Peyer's patch (tissue), 4 donors: ENCODE measurements around the gene NACC2.

Experiments
- CTCF ChIP-seq, 6 experiments: fragments of 450-650 bp in 4 of 6; fragments of 200-600 bp in 2 of 6; sonication (generic) in 1 of 6; IDR thresholded peaks; one replicate each; pipeline ENCODE4 v1.5.1; 2017 to 2019; ENCODE audit warnings: antibody characterized with exemption in 6 of 6, mild to moderate bottlenecking in 3 of 6, moderate library complexity in 1 of 6
- POLR2A ChIP-seq, 2 donors: fragments of 450-650 bp; IDR thresholded peaks; one replicate each; pipeline ENCODE4 v1.5.1; 2017; ENCODE audit warnings: antibody characterized with exemption in 2 of 2, mild to moderate bottlenecking in 2 of 2, moderate library complexity in 2 of 2

- no peak for TF ChIP-seq CTCF (IDR thresholded peaks at IDR 0.05)
- no peak for TF ChIP-seq POLR2A (IDR thresholded peaks at IDR 0.05)
These were observed 93.9 kb downstream of the NACC2 start for GRCh38 chr9:136001231-136001630.
